22Rv1 (cell line): ENCODE results near the gene VEGFA.

ENCODE experiments used
- H3K27ac ChIP-seq: fragments of 450-650 bp; 2 replicates; pipeline ENCODE4 v1.5.1; 2017
- ZFX ChIP-seq: fragments of 450-650 bp; IDR thresholded peaks from 2 replicates; pipeline ENCODE4 v1.6.1; 2017; ENCODE audit warnings: antibody characterized with exemption, borderline replicate concordance
- TF ChIP-seq, protein P1 (sequence below): fragments of 450-650 bp; IDR thresholded peaks from 2 replicates; pipeline ENCODE4 v1.5.1; 2017; ENCODE audit warnings: mild to moderate bottlenecking

The VEGFA gene

DNA sequence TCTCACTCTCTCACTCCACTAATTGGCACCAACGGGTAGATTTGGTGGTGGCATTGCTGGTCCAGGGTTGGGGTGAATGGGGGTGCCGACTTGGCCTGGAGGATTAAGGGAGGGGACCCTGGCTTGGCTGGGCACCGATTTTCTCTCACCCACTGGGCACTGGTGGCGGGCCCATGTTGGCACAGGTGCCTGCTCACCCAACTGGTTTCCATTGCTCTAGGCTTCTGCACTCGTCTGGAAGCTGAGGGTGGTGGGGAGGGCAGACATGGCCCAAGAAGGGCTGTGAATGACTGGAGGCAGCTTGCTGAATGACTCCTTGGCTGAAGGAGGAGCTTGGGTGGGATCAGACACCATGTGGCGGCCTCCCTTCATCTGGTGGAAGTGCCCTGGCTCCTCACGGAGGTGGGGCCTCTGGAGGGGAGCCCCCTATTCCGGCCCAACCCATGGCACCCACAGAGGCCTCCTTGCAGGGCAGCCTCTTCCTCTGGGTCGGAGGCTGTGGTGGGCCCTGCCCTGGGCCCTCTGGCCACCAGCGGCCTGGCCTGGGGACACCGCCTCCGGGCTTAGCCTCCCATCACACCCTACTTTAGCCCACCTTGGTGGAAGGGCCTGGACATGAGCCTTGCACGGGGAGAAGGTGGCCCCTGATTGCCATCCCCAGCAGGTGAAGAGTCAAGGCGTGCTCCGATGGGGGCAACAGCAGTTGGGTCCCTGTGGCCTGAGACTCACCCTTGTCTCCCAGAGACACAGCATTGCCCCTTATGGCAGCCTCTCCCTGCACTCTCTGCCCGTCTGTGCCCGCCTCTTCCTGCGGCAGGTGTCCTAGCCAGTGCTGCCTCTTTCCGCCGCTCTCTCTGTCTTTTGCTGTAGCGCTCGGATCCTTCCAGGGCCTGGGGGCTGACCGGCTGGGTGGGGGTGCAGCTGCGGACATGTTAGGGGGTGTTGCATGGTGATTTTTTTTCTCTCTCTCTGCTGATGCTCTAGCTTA lies 11.2 kb downstream of the VEGFA start:
- TF ChIP-seq, protein P1, sequence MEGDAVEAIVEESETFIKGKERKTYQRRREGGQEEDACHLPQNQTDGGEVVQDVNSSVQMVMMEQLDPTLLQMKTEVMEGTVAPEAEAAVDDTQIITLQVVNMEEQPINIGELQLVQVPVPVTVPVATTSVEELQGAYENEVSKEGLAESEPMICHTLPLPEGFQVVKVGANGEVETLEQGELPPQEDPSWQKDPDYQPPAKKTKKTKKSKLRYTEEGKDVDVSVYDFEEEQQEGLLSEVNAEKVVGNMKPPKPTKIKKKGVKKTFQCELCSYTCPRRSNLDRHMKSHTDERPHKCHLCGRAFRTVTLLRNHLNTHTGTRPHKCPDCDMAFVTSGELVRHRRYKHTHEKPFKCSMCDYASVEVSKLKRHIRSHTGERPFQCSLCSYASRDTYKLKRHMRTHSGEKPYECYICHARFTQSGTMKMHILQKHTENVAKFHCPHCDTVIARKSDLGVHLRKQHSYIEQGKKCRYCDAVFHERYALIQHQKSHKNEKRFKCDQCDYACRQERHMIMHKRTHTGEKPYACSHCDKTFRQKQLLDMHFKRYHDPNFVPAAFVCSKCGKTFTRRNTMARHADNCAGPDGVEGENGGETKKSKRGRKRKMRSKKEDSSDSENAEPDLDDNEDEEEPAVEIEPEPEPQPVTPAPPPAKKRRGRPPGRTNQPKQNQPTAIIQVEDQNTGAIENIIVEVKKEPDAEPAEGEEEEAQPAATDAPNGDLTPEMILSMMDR = no peak
- no peak for TF ChIP-seq ZFX
- no peak overlapping the region for H3K27ac ChIP-seq

GRCh38 chr6:43781941-43782704 lies 12.1 kb downstream of the VEGFA start:
- no peak for TF ChIP-seq ZFX
- TF ChIP-seq, protein P1 = no peak

GRCh38 chr6:43782764-43783513 lies 12.9 kb downstream of the VEGFA start:
- H3K27ac ChIP-seq = no peak overlapping the region

More at GRCh38 chr6:43781941-43782704, 12.1 kb downstream of the VEGFA start:
- no peak overlapping the region for H3K27ac ChIP-seq

GRCh38 chr6:43784049-43784855 lies 14.2 kb downstream of the VEGFA start:
- no peak overlapping the region for H3K27ac ChIP-seq
- TF ChIP-seq, protein P1 = no peak
- TF ChIP-seq ZFX = no peak

More at GRCh38 chr6:43782764-43783513, 12.9 kb downstream of the VEGFA start:
- no peak for TF ChIP-seq ZFX
- TF ChIP-seq, protein P1 = no peak

DNA sequence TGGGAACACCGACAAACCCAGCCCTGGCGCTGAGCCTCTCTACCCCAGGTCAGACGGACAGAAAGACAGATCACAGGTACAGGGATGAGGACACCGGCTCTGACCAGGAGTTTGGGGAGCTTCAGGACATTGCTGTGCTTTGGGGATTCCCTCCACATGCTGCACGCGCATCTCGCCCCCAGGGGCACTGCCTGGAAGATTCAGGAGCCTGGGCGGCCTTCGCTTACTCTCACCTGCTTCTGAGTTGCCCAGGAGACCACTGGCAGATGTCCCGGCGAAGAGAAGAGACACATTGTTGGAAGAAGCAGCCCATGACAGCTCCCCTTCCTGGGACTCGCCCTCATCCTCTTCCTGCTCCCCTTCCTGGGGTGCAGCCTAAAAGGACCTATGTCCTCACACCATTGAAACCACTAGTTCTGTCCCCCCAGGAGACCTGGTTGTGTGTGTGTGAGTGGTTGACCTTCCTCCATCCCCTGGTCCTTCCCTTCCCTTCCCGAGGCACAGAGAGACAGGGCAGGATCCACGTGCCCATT lies 15.3 kb downstream of the VEGFA start:
- TF ChIP-seq, protein P1 = no peak
- TF ChIP-seq ZFX = no peak
- H3K27ac ChIP-seq = no peak overlapping the region

GRCh38 chr6:43785904-43786303 lies 15.9 kb downstream of the VEGFA start:
- H3K27ac ChIP-seq = no peak overlapping the region
- TF ChIP-seq, protein P1 = no peak
- TF ChIP-seq ZFX = no peak
